ENCODE data around the gene SIGLEC1.

The SIGLEC1 gene

DNA sequence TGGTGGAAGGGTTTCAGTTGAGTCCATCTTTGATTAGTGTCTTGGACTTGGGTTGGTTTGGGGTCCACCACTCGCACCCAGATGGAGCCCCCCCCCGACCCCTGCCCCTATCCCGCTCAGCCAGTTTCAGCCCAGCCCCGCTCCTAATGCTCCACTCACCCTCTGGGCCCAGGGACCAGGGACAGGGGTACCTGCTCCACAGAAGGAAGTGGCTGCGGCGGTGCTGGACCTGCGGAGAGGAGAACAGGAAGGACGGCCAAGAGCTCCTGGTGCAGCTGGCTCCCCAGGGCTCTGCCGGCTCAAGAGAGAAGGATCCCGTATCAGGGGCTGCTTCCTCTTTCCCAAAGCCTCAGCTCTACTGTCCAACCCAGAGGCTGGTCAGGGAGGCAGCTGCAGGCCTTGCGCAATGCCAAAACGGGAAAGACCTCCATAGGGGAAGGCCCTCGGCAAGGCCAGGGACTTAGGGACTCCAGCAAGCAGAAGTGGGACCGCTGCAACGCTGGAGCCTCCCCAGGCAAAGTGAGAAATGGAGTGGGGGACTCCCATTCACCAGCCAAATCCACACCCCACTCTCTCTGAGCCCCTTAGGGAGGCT, at the start of gene SIGLEC1:
Gene SIGLEC1 (minus strand): TSS at position 322 of the 595 bp plus-strand sequence. CDS start 5,472 bp downstream, outside the sequence.
- no peak for TF ChIP-seq POLR2A (IDR thresholded peaks at IDR 0.05; ENCODE audit: low read length)
- TF ChIP-seq GATA1 (IDR thresholded peaks at IDR 0.05; ENCODE audit: low read depth, low read length): no peak
- DNase-seq: no peak

DNA sequence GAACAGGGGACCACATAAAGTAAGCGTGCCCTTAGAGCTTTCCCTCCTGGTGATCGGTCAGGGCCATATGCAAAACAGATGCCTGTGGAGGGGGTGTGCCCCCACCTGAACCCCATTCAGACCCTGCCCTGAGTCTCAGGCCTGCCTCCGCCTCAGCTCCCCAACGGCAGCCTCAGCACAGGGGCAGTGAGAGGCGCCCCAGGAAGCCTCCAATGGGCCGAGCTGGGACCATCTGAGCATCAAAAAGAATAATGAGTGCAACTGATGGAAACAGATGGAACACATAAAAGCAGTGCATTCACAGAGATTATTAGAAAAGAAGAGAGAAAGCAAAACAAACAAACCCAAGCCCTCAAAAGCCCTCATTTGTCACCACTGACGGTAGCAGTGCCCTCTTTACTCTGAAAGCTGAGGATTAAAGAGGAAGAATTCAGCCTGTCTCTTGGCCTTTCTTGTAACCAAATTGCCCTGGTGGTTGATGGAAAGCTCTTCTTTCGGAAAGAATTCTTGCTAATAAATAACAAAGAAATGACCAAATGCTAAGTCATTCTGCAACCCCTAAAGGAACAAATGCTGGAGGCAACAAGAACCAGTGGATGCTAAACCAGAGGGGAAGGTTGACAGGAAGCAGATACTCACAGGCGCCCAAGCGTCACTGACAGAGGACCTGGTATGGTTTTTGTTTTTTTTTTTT, 48.4 kb upstream of the SIGLEC1 start:
- TF ChIP-seq POLR2A (IDR thresholded peaks at IDR 0.05; ENCODE audit: low read length) (no peak), GATA1 (IDR thresholded peaks at IDR 0.05; ENCODE audit: low read depth, low read length) (no peak)
- no peak for DNase-seq

DNA sequence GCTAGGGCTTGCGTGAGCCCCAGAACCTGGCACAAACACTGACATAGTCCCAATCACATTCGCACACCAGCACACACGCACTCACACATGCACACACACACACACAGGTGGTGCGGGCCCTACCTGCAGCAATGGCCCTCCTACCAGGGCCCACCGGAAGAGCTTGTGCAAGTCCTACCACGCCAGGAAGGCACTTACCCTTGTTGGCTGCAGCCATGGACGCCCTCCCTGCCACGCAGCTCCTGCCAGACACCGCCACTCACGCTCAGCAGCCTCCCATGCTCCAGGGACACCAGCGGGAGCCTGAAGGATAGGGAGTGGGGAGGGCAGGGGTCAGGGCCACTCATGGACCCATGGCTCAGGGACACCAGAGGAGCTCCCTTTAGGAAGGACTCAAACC, 47.5 kb upstream of the SIGLEC1 start:
- no peak for DNase-seq
- TF ChIP-seq POLR2A (IDR thresholded peaks at IDR 0.05; ENCODE audit: low read length) (no peak), GATA1 (IDR thresholded peaks at IDR 0.05; ENCODE audit: low read depth, low read length) (no peak)

DNA sequence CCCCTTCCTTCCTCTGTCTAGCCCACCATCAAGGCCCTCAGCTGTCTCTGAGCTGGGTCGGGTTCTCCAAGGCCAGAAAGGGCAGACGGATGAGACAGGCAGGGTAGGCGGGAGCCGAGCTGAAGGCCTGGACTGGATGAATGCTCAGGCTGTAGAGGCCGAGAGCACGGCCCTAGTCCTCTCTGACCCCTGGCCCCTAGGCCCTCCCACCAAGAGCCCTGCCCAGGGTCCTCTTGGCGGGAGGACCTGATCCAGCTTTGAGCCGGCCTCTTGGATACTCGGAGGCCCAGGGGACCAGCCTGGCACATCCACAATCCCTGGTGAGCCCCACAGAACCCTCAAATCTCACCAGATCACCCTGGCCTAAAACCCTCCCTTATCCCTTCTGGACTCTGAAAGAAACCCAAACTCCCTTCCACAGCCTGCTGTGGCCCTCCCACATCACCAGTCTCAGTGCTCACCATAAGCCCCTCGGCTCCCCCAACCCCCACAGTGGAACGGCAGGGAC, 47.0 kb upstream of the SIGLEC1 start:
- TF ChIP-seq POLR2A (IDR thresholded peaks at IDR 0.05; ENCODE audit: low read length) (no peak), GATA1 (IDR thresholded peaks at IDR 0.05; ENCODE audit: low read depth, low read length) (no peak)
- DNase-seq: no peak

DNA sequence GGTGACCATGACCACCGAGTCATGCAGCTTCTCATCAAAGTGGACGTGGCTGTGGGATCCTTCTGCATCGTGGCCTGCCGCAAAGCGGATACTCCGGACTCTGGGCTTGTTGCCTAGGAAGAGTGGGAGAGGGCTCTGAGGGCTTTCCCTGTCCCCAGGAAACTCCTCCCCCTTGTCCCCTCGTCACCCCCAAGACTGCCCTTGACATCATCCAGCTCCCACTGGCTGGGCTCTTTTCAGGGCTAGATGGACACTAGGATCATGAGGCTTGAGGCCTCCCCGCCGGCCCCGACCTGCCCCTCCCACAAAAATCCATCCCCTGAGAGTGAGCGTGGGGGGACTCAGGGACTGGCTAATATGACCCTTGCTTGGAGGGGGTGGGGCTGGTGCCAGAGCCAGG, 46.2 kb upstream of the SIGLEC1 start:
- TF ChIP-seq POLR2A (IDR thresholded peaks at IDR 0.05; ENCODE audit: low read length): no peak
- no peak for TF ChIP-seq GATA1 (IDR thresholded peaks at IDR 0.05; ENCODE audit: low read depth, low read length)
- DNase-seq: no peak

DNA sequence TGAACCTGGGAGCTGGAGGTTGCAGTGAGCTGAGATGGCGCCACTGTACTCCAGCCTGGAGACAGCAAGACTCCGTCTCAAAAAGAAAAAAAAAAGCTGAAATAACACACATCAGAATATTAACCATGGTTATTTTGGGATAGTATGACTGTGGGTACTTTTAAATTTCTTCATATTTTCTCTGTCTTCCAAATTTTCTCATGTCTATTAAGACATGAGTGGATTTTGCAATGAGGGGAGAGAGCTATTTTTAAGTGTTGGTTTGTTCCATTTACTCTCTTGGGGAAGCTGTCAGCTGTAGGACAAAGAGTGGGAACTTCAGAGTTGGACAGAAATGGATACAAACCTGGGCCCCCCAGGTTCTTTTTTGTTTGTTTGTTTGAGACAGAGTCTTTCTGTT, 44.9 kb upstream of the SIGLEC1 start:
- no peak for DNase-seq
- TF ChIP-seq GATA1 (IDR thresholded peaks at IDR 0.05; ENCODE audit: low read depth, low read length) (no peak), POLR2A (IDR thresholded peaks at IDR 0.05; ENCODE audit: low read length) (no peak)

DNA sequence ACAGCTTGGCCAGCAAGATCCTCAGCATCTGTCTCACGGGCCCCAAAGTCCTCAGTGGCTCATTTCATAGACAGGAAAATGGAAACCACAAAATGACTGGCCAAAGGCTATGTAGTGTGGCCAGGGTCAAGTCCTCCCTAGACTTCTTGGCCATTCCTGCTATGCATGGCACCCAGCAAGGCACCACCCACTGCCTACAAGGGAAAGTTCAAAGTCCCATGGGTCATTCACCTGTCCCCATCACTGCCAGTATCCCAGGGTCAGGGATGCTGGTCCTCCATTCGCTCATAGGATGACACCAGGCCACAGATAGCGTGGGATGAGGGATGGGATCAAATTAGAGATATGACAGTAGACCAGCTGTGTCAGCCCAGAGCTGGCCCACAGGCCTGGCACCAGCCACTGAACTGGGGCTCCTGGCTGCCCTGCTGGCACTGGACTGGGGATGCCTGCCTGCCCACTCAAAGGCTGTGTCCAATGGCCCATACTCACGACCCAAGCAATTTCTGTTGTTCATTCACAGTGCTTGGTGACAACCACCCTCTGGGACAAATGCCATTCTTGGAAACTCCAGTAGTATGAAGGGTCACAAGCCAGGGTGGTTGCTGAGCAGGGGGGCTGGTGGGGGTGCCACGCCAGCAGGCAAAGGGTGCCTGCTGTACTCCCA, 43.5 kb upstream of the SIGLEC1 start:
- DNase-seq: no peak
- TF ChIP-seq GATA1 (IDR thresholded peaks at IDR 0.05; ENCODE audit: low read depth, low read length) (no peak), POLR2A (IDR thresholded peaks at IDR 0.05; ENCODE audit: low read length) (no peak)

DNA sequence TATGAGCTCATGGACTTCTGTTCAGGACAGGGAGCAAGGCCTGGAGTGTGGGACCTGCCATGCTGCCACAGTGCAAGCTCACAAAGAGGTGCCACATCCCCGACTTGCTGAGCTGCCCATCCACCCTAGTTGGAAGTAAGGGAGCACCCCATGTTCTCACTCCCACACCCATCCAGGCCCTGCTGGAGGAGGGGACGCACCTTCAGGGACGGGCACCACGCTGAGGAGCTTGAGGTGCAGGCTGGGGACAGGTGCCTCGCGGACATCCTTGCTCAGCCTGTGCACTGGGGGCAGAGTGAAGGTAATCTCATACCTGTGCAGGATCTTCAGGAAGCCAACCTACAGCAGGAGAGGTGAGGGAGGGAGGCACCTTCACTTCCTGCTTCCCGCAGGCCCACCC, 42.9 kb upstream of the SIGLEC1 start:
- no peak for TF ChIP-seq POLR2A (IDR thresholded peaks at IDR 0.05; ENCODE audit: low read length)
- TF ChIP-seq GATA1 (IDR thresholded peaks at IDR 0.05; ENCODE audit: low read depth, low read length): no peak

DNA sequence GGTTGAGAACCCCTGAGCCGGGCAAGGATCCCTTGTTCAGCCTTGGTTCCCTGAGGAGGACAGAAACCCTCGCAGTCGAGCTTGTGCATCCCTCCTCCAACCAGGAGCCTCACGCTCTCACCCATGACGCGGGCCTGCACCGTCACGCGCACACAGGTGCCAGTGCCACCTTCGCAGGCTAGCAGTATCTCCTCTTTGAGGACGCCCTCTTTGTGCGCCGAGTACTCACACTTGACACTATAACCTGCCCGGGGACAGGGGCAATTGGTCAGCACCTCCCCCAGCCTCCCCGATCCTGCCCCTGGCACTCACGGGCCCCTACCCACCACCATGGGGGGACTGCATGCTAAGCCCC, 41.9 kb upstream of the SIGLEC1 start:
- DNase-seq: no peak
- TF ChIP-seq GATA1 (IDR thresholded peaks at IDR 0.05; ENCODE audit: low read depth, low read length): no peak
- TF ChIP-seq POLR2A (IDR thresholded peaks at IDR 0.05; ENCODE audit: low read length): no peak

More for the DNA sequence above, 42.9 kb upstream of the SIGLEC1 start:
- no peak for DNase-seq

DNA sequence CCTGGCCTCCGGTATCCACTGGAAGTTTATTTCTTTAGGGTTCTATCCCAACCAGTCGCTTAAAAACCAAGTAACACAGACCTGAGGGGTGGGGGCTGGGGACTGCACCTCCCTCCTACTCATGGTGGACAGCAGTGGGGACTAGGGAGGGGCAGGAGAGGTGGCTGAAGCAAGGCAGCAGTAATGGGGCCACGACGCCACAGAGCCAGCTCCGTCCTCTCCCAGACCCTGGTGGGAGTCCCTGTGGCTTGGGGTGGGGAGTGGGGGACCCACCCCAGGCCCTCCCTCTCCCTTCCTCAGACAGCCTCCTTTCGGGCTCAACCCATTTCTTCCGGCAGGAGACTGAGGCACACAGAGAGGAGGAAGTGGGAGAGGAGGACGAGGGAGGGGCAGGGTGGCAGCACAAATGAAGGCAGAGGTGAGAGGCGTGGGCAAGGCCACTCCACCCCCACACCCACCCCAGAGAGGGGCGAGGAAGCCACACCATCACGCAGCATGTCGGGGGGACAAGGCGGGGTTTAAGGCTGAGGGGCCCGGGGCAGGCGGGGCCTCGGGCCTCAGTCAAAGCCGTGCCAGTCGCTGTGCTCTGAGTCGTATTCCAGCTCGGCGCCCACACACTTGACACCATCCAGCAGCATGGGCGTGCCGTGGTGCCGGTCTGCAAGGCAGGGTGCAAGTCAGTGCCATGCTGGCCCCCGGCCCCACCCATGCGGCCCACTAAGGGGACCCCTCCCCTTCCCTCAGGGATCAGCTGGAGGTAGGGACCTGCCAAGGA, 41.3 kb upstream of the SIGLEC1 start:
- no peak for DNase-seq
- TF ChIP-seq GATA1 (IDR thresholded peaks at IDR 0.05; ENCODE audit: low read depth, low read length) (no peak), POLR2A (IDR thresholded peaks at IDR 0.05; ENCODE audit: low read length) (no peak)

DNA sequence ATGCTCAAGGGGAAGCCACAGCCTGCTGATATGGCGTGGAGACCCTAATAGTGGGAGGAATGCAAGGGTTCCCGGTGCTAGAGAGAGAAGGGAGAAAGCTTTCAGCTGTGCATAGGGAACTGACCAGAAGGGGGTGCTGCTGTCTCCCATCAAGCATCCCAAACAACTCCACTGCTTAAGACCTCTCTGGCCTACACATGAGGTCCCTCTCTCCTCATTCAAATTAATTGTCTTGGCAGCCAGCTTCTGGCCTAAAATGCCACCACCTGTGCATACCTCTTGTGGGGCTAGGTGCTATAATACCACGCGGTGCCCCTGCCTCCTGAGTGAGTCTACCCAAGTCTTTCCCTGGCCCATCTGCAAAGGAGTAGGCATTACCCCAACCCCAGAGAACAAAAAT, 40.7 kb upstream of the SIGLEC1 start:
- TF ChIP-seq GATA1 (IDR thresholded peaks at IDR 0.05; ENCODE audit: low read depth, low read length) (no peak), POLR2A (IDR thresholded peaks at IDR 0.05; ENCODE audit: low read length) (no peak)
- DNase-seq: peak; percentile 82 to 88

DNA sequence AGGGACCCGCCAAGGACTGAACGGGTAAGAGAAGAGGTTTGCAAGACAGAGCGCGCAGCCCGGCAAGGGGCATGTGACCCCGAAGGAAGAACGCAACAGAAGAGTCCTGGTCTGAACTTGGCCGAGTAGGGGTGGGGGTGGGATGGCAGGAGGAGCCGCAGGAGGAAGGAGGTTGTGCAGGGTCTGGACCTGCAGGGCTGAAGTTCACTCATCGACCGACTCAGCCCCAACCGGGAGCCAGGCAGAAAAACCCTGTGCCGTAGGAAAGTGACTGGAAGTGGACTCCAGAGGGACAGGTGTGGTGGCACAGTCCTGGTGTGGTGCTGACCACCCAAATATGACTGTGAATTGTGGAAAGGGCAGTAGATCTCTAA, 40.0 kb upstream of the SIGLEC1 start:
- no peak for DNase-seq
- TF ChIP-seq GATA1 (IDR thresholded peaks at IDR 0.05; ENCODE audit: low read depth, low read length) (no peak), POLR2A (IDR thresholded peaks at IDR 0.05; ENCODE audit: low read length) (peak; percentile 24)

DNA sequence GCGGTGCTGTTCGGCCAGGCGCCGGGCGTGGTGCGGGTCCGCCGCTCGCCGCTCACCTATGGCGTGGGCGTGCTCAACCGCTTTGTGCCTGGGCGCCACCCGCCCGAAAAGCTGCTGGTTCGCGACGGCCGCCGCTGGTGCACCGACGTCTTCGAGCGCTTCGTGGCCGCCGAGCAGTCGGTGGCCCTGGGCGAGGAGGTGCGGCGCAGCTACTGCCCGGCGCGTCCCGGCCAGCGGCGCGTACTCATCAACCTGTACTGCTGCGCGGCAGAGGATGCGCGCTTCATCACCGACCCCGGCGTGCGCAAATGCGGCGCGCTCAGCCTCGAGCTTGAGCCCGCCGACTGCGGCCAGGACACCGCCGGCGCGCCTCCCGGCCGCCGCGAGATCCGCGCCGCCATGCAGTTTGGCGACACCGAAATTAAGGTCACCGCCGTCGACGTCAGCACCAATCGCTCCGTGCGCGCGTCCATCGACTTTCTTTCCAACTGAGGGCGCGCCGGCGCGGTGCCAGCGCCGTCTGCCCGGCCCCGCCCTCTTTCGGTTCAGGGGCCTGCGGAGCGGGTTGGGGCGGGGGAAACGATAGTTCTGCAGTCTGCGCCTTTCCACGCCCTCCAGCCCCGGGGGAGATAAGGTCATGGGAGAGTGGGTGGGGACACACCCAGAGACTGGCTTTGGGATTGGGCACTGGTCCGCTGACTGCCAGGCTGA, 39.4 kb upstream of the SIGLEC1 start:
- TF ChIP-seq POLR2A (IDR thresholded peaks at IDR 0.05; ENCODE audit: low read length) (peak; percentile 36), GATA1 (IDR thresholded peaks at IDR 0.05; ENCODE audit: low read depth, low read length) (no peak)
- DNase-seq: peak; percentile 89 to 91
